Measurements from ENCODE around the gene RPS26. TPM values are rescaled to one million over a fixed set of nuclear protein-coding genes. Genes with fewer than 3 reads are reported as not detected.

The RPS26 gene
- total RNA-seq, 1 experiment from 2014 or later = 77.2 TPM

DNA sequence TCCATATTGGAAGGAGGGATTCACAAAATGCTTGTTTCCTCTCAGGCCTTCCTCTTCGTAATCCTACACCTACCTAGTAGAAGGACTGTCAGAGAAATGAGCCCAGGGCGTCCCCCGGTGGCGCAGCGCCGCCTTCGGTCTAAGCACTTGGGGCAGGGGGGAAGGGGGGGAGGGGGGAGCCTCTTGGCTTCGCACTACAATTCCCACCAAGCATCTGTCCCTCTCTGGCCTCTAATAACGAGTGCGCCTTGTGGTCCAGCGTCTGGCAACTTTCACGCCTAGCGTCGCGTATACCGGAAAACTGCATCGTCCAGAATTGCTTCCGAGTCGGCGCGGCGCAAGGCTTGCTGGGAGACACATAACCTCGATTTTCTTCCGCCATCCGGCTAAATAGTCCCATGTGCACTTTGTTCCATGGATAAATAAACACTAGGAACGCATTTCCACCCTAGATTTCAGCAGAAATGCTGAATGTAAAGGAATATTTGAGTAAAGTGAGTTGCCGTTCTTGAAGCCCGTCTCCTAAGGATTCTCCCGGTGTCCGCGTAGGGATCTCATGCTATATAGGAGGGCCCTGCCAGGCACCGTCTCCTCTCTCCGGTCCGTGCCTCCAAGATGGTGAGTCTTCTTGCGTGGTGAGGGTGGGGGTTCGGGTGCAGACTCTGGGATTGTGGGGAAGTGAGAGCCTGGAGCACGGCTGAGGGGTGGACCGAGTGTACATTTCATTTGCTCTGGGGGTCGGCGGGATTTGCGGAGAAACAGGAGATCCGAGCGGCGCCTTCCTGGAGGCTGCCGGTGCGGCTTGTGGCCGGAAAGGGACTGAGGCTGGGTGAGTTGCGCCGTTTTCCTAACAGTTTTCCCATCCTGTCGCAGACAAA, at the start of gene RPS26 (continued):
- TF ChIP-seq, protein P1, sequence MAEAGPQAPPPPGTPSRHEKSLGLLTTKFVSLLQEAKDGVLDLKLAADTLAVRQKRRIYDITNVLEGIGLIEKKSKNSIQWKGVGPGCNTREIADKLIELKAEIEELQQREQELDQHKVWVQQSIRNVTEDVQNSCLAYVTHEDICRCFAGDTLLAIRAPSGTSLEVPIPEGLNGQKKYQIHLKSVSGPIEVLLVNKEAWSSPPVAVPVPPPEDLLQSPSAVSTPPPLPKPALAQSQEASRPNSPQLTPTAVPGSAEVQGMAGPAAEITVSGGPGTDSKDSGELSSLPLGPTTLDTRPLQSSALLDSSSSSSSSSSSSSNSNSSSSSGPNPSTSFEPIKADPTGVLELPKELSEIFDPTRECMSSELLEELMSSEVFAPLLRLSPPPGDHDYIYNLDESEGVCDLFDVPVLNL (CRISPR knock-in tag; IDR thresholded peaks at IDR 0.05; ENCODE audit: borderline replicate concordance, low read depth) = no peak
- TF ChIP-seq, protein P2, sequence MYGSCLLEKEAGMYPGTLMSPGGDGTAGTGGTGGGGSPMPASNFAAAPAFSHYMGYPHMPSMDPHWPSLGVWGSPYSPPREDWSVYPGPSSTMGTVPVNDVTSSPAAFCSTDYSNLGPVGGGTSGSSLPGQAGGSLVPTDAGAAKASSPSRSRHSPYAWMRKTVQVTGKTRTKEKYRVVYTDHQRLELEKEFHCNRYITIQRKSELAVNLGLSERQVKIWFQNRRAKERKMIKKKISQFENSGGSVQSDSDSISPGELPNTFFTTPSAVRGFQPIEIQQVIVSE (CRISPR knock-in tag; IDR thresholded peaks at IDR 0.05; ENCODE audit: borderline replicate concordance) = 0 out of 2 replicates have a peak, but pooled peaks have one; percentile 23
- TF ChIP-seq TEAD1 (CRISPR knock-in tag; IDR thresholded peaks at IDR 0.05) (peak; percentile 78), JAZF1 (CRISPR knock-in tag; IDR thresholded peaks at IDR 0.05) (no peak), ESRRA (CRISPR knock-in tag; IDR thresholded peaks at IDR 0.05; ENCODE audit: borderline replicate concordance) (no peak), FOXK1 (CRISPR knock-in tag; IDR thresholded peaks at IDR 0.05) (peak; percentile 78; the same call in 1 of the 2 replicates), MYBL2 (CRISPR knock-in tag; IDR thresholded peaks at IDR 0.05) (no peak)
- TF ChIP-seq, protein P3, sequence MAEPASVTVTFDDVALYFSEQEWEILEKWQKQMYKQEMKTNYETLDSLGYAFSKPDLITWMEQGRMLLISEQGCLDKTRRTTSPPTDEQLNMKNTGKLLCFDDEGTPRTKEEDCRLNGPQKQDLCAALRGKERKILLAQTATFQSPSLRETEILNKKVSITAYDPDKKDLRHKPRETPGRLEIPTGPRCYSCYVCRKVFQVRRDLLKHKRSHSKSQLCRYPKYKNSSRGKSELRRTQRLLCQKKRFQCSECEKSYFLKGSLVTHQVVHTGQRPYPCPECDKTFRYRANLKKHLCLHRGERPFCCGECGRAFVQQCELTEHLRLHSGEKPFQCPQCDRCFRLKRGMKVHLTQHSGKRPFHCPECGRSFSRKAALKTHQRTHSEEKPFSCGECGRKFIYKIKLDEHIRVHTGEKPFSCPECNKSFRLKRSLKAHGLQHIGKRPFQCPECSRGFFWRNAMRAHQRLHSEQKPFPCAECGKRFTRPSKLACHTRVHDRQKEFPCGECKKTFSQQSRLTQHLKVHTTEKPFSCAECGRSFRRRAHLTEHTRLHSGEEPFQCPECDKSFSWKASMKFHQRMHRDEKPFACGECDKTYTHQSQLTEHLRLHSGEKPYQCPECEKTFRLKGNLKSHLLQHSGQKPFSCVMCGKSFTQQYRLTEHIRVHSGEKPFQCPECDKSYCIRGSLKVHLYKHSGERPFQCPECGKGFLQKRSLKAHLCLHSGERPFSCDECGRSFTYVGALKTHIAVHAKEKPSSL (CRISPR knock-in tag; conservative IDR thresholded peaks at IDR 0.05) = no peak
- TF ChIP-seq, protein P4, sequence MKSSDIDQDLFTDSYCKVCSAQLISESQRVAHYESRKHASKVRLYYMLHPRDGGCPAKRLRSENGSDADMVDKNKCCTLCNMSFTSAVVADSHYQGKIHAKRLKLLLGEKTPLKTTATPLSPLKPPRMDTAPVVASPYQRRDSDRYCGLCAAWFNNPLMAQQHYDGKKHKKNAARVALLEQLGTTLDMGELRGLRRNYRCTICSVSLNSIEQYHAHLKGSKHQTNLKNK (CRISPR knock-in tag; IDR thresholded peaks at IDR 0.05) = no peak
- TF ChIP-seq, protein P5, sequence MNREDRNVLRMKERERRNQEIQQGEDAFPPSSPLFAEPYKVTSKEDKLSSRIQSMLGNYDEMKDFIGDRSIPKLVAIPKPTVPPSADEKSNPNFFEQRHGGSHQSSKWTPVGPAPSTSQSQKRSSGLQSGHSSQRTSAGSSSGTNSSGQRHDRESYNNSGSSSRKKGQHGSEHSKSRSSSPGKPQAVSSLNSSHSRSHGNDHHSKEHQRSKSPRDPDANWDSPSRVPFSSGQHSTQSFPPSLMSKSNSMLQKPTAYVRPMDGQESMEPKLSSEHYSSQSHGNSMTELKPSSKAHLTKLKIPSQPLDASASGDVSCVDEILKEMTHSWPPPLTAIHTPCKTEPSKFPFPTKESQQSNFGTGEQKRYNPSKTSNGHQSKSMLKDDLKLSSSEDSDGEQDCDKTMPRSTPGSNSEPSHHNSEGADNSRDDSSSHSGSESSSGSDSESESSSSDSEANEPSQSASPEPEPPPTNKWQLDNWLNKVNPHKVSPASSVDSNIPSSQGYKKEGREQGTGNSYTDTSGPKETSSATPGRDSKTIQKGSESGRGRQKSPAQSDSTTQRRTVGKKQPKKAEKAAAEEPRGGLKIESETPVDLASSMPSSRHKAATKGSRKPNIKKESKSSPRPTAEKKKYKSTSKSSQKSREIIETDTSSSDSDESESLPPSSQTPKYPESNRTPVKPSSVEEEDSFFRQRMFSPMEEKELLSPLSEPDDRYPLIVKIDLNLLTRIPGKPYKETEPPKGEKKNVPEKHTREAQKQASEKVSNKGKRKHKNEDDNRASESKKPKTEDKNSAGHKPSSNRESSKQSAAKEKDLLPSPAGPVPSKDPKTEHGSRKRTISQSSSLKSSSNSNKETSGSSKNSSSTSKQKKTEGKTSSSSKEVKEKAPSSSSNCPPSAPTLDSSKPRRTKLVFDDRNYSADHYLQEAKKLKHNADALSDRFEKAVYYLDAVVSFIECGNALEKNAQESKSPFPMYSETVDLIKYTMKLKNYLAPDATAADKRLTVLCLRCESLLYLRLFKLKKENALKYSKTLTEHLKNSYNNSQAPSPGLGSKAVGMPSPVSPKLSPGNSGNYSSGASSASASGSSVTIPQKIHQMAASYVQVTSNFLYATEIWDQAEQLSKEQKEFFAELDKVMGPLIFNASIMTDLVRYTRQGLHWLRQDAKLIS (CRISPR knock-in tag; IDR thresholded peaks at IDR 0.05; ENCODE audit: borderline replicate concordance) = no peak
- TF ChIP-seq, protein P6, sequence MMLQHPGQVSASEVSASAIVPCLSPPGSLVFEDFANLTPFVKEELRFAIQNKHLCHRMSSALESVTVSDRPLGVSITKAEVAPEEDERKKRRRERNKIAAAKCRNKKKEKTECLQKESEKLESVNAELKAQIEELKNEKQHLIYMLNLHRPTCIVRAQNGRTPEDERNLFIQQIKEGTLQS (CRISPR knock-in tag; conservative IDR thresholded peaks at IDR 0.05) = no peak

DNA sequence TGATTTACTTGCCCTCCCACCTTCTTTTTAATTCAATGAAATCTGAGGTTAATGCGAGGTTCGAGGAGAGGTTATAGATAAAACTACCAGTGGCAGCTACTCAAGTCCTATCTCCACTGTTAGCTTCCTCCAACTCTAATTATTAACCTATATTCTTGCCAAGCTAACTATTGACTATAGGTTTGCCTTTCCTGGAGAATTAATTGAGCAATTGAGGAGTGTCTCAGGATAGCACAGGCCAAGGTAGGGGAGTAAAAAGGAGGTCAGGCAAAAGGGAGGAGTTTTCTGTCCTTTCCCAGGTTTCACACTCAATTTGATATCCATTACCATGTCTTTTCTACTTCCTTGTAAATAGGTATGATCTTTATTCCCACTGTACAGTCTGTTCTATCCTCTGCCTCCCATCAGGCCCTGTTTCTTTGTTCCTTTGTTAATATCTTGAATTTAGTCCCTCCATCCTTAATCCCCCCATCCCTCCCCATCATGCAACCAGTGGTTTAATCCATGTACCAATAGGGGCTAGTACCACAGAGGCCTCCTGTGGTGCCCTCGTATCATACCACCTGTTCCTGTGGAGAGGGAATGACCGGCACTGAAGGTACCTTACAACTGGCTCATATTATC, 48.4 kb upstream of the RPS26 start:
- POLR2A ChIA-PET = no interaction called here
- Mint-ChIP-seq H3K27ac (no peak overlapping the region; the same call in 1 of the 2 replicates), H3K36me3 (peaks cover 46% of the 10 kb centered on the region), H3K4me1 (0 out of 2 replicates have a peak, but pooled peaks cover 7% of the 10 kb centered on the region), H3K27me3 (ENCODE audit: low read depth) (no peaks in the 10 kb centered on the region), H3K4me3 (no peak overlapping the region), H3K9me3 (no peaks in the 10 kb centered on the region)
- CTCF ChIA-PET = interaction anchor here (1.2 kb wide), 1 partner anchor 256 kb away, joined by 3 read pairs; no protein-coding TSS in a partner anchor
- ATAC-seq (no peak), DNase-seq (ENCODE audit: low spot score) (no peak)
- TF ChIP-seq, protein P7, sequence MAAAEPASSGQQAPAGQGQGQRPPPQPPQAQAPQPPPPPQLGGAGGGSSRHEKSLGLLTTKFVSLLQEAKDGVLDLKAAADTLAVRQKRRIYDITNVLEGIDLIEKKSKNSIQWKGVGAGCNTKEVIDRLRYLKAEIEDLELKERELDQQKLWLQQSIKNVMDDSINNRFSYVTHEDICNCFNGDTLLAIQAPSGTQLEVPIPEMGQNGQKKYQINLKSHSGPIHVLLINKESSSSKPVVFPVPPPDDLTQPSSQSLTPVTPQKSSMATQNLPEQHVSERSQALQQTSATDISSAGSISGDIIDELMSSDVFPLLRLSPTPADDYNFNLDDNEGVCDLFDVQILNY (CRISPR knock-in tag; IDR thresholded peaks at IDR 0.05) = no peak
- no peak for TF ChIP-seq GRHL2 (CRISPR knock-in tag; IDR thresholded peaks at IDR 0.05; ENCODE audit: insufficient replicate concordance, severe bottlenecking)
- TF ChIP-seq KAT7 (CRISPR knock-in tag; IDR thresholded peaks at IDR 0.05; ENCODE audit: borderline replicate concordance) = no peak
- TF ChIP-seq ZNF396 (CRISPR knock-in tag; IDR thresholded peaks at IDR 0.05; ENCODE audit: borderline replicate concordance) = no peak
- no peak for TF ChIP-seq ZNF121 (CRISPR knock-in tag; IDR thresholded peaks at IDR 0.05)
- TF ChIP-seq, protein P8, sequence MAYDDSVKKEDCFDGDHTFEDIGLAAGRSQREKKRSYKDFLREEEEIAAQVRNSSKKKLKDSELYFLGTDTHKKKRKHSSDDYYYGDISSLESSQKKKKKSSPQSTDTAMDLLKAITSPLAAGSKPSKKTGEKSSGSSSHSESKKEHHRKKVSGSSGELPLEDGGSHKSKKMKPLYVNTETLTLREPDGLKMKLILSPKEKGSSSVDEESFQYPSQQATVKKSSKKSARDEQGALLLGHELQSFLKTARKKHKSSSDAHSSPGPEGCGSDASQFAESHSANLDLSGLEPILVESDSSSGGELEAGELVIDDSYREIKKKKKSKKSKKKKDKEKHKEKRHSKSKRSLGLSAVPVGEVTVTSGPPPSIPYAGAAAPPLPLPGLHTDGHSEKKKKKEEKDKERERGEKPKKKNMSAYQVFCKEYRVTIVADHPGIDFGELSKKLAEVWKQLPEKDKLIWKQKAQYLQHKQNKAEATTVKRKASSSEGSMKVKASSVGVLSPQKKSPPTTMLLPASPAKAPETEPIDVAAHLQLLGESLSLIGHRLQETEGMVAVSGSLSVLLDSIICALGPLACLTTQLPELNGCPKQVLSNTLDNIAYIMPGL (CRISPR knock-in tag; IDR thresholded peaks at IDR 0.05) = no peak
